ENCODE results near the gene LRRC9.
"Not testable (repeated sequence)": the region's sequence is repeated elsewhere in the genome, so short reads cannot be mapped to it uniquely, and the experiment has no call there.

LRRC9 gene

GRCh38 chr14:59919570-59920377 is at the start of gene LRRC9:
Gene LRRC9, plus strand, starts transcription at chr14:59920144.
- no peak for DNase-seq (ENCODE audit: low spot score)

GRCh38 chr14:59870277-59871165 is 49.4 kb upstream of the LRRC9 start, which contains the start of gene RTN1:
Gene RTN1, minus strand, starts transcription at chr14:59870776. Its CDS starts 146 bp downstream, at chr14:59870630.
- peak; percentile 73 for DNase-seq (ENCODE audit: low spot score)

- no peak for DNase-seq (ENCODE audit: low spot score)
Measured at GRCh38 chr14:59871166-59871495, 48.8 kb upstream of the LRRC9 start.

- DNase-seq (ENCODE audit: low spot score): no peak
Measured at GRCh38 chr14:59882957-59883356, 37.0 kb upstream of the LRRC9 start.

- no peak for DNase-seq (ENCODE audit: low spot score)
Measured at GRCh38 chr14:59890676-59891075, 29.3 kb upstream of the LRRC9 start.

- DNase-seq (ENCODE audit: low spot score): no peak
Measured at GRCh38 chr14:59895721-59896120, 24.2 kb upstream of the LRRC9 start.

- no peak for DNase-seq (ENCODE audit: low spot score)
Measured at GRCh38 chr14:59897757-59898383, 22.1 kb upstream of the LRRC9 start.

- no peak for DNase-seq (ENCODE audit: low spot score)
Measured at GRCh38 chr14:59900556-59900955, 19.4 kb upstream of the LRRC9 start.

GRCh38 chr14:59904184-59904583 is 15.8 kb upstream of the LRRC9 start:
- no peak for DNase-seq (ENCODE audit: low spot score)

GRCh38 chr14:59905188-59905587 is 14.8 kb upstream of the LRRC9 start:
- DNase-seq (ENCODE audit: low spot score): no peak

GRCh38 chr14:59912443-59912842 is 7.5 kb upstream of the LRRC9 start:
- DNase-seq (ENCODE audit: low spot score): no peak

GRCh38 chr14:59913187-59913586 is 6.8 kb upstream of the LRRC9 start:
- no peak for DNase-seq (ENCODE audit: low spot score)

GRCh38 chr14:59918824-59919569 is 947 bp upstream of the LRRC9 start:
- peak; percentile 46 for DNase-seq (ENCODE audit: low spot score)

- DNase-seq (ENCODE audit: low spot score): no peak
Measured at GRCh38 chr14:59920378-59920683, 387 bp downstream of the LRRC9 start.

- no peak for DNase-seq (ENCODE audit: low spot score)
Measured at GRCh38 chr14:59925797-59926196, 5.9 kb downstream of the LRRC9 start.

GRCh38 chr14:59926534-59926933 is 6.6 kb downstream of the LRRC9 start:
- DNase-seq (ENCODE audit: low spot score): no peak

GRCh38 chr14:59931237-59931636 is 11.3 kb downstream of the LRRC9 start:
- DNase-seq (ENCODE audit: low spot score): no peak

- no peak for DNase-seq (ENCODE audit: low spot score)
Measured at GRCh38 chr14:59936145-59936544, 16.2 kb downstream of the LRRC9 start.

GRCh38 chr14:59939828-59940227 is 19.9 kb downstream of the LRRC9 start:
- no peak for DNase-seq (ENCODE audit: low spot score)

- DNase-seq (ENCODE audit: low spot score): not testable (repeated sequence)
Measured at GRCh38 chr14:59942296-59942862, 22.4 kb downstream of the LRRC9 start.

- DNase-seq (ENCODE audit: low spot score): no peak
Measured at GRCh38 chr14:59944909-59945308, 25.0 kb downstream of the LRRC9 start.

GRCh38 chr14:59952141-59952540 is 32.2 kb downstream of the LRRC9 start:
- DNase-seq (ENCODE audit: low spot score): not testable (repeated sequence)

Data from GM03348 (cell line).